ENCODE results near the gene AP5Z1. TPM values are rescaled to one million over a fixed set of nuclear protein-coding genes. Genes with fewer than 3 reads are reported as not detected.

Gene AP5Z1
- total RNA-seq, 3 donors from 2014 or later = 39.5 to 47.4 (median 45.2) TPM

DNA sequence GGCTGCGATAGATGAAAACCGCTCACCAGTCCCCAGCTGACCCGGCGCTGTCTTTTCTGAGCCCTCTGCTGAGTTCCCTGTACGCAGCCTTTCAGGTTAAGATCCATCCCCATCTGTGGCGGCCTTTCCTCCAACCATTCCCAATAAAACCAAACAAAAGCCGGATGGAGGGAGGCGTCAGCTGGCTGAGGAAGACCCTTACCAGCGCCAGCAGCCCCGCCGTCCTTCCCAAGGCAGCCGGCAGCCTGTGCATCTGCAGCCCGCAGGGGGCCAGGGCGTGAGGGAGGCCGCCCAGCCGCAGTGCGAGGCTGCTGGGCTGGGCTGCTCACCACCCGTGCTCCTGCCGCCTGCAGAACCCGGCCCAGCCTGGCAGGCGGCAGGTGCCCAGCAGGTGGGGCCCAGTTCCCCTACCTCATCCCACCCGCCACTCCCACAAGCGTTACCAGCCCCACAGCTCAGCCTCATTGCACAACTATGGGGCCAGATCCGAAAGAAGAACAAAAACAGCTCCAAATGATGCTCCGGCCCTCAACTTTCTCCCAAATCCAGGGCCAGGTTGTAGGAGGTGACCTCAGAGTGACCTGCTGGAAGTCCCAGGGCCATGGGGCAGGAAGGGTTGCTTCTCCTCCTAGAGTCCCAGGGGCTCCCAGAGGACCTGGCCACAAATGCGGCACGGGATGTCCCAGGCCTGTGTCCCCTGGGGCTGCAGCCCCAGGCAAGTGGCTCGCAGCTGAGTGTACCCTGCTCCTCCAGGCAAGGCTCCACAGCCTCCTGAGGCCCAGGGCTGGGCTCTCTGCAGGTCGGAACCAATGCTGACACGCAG is 62.6 kb downstream of the AP5Z1 start:
- Histone ChIP-seq H3K9me3 (no peaks in the 10 kb centered on the region), H3K4me3 (no peak overlapping the region), H3K36me3 (ENCODE audit: low read depth) (no peaks in the 10 kb centered on the region), H3K4me1 (ENCODE audit: low read depth) (no peaks in the 10 kb centered on the region)
- no peak for ATAC-seq
- intact Hi-C loops (cut with DNase I, micrococcal nuclease) = no loop called here
- no peak for DNase-seq
- TF ChIP-seq, protein P1, sequence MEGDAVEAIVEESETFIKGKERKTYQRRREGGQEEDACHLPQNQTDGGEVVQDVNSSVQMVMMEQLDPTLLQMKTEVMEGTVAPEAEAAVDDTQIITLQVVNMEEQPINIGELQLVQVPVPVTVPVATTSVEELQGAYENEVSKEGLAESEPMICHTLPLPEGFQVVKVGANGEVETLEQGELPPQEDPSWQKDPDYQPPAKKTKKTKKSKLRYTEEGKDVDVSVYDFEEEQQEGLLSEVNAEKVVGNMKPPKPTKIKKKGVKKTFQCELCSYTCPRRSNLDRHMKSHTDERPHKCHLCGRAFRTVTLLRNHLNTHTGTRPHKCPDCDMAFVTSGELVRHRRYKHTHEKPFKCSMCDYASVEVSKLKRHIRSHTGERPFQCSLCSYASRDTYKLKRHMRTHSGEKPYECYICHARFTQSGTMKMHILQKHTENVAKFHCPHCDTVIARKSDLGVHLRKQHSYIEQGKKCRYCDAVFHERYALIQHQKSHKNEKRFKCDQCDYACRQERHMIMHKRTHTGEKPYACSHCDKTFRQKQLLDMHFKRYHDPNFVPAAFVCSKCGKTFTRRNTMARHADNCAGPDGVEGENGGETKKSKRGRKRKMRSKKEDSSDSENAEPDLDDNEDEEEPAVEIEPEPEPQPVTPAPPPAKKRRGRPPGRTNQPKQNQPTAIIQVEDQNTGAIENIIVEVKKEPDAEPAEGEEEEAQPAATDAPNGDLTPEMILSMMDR (IDR thresholded peaks at IDR 0.05) = no peak

DNA sequence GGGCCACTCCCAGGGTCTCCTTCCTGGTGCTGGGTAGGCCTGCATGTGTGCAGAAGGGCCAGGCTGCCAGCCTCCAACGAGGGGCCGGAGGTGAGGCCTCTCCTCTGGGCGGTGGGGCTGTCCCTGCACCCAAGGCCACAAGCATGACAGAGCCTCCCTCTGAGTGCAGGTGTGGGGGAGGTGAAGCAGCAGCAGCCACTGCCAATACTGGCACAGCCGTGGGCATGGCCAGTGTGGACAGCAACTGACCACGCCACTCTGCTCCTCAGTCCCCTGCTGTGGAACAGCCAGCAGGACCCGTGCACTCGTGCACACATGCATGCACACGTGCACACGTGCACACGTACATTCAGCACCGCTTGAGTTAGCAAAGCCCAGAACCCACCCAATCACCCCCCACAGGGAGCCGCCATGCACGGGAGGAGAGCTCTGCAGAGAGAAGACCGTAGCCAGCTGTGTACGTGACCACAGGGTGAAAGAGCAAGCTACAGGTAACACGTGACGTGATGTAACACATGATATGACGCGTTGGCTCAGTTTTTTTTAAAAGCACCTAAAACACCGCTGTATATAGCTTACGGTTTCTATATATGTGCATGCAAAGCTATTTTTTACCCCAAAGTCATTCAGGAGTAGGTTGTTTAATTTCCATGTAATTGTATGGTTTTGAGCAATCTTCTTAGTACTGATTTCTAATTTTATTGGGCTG is 63.4 kb downstream of the AP5Z1 start:
- TF ChIP-seq, protein P1 (IDR thresholded peaks at IDR 0.05) = no peak
- DNase-seq = no peak
- no peak overlapping the region for H3K4me3 ChIP-seq
- ATAC-seq = no peak
- intact Hi-C loops (cut with DNase I, micrococcal nuclease) = no loop called here
- no peaks in the 10 kb centered on the region for H3K36me3 ChIP-seq (ENCODE audit: low read depth)
- H3K4me1 ChIP-seq (ENCODE audit: low read depth) = no peaks in the 10 kb centered on the region
- no peaks in the 10 kb centered on the region for H3K9me3 ChIP-seq

DNA sequence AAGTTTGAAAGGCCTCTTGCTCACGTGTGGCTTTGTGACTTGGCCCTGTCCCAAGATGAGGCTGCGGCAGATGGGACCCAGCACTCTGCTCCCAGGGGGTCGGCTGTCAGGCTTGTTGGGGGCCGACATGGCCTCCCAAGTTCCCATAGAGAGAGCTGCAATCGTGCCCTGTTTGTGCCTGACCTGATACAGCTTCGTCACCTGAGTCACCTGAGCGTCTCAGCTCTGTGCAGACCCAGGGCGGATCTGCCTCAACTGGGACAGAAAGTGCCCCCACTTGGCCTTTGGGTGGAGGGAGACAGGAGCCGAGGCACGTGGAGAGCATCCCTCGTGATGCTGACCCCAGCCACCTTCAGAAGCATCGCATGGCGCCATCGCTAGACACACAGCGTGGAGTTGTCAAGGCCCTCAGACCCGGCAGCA is 64.7 kb downstream of the AP5Z1 start:
- intact Hi-C loops (cut with DNase I, micrococcal nuclease) = no loop called here
- no peaks in the 10 kb centered on the region for H3K4me1 ChIP-seq (ENCODE audit: low read depth)
- ATAC-seq = no peak
- TF ChIP-seq, protein P1 (IDR thresholded peaks at IDR 0.05) = no peak
- H3K9me3 ChIP-seq = no peaks in the 10 kb centered on the region
- DNase-seq = no peak
- H3K36me3 ChIP-seq (ENCODE audit: low read depth) = no peaks in the 10 kb centered on the region
- H3K4me3 ChIP-seq = no peak overlapping the region

Small RNA genes lying within 50 kb of the gene (microRNA-seq; reads per million reads assigned to microRNA genes)
- not detected for gene MIR4656

Other genes with a start within 250 kb of the AP5Z1 start
- 10 to 100 TPM; 30.1 to 48.5 (median 33.4) TPM for gene FOXK1, start 93.3 kb upstream of the AP5Z1 start, total RNA-seq
- gene PAPOLB, start 86.4 kb downstream of the AP5Z1 start, total RNA-seq = under 1 TPM in 2 of 3 donors, not detected in 1; 0.06 to 0.09 TPM
- 1 to 10 TPM in 2 of 3 donors, under 1 TPM in 1; 0.35 to 7.4 (median 1.1) TPM for gene RADIL, start 108.1 kb downstream of the AP5Z1 start, total RNA-seq
- gene MMD2, start 183.6 kb downstream of the AP5Z1 start, total RNA-seq = under 1 TPM in 1 of 3 donors, not detected in 2; 0.47 TPM